T47D (cell line): ENCODE results near the gene AGPAT2.

Experiments used
- DNase-seq, 2 experiments: peaks; one replicate each; pipeline versions ENCODE4 v3.0.0 to v3.0.0-alpha.2; 2011 to 2012; ENCODE audit warnings: low read depth in 1 of 2, low spot score in 1 of 2
- JUND ChIP-seq: IDR thresholded peaks from 2 replicates; pipeline ENCODE4 v1.6.1; 2012; ENCODE audit warnings: low read depth
- in situ Hi-C: cut with HindIII; loops from 2 replicates; pipeline ENCODE4 v1.10.0; 2016; ENCODE audit warnings: low sequenced_read_pairs, low pct_unique_long_range_greater_than_20kb

Gene AGPAT2

DNA sequence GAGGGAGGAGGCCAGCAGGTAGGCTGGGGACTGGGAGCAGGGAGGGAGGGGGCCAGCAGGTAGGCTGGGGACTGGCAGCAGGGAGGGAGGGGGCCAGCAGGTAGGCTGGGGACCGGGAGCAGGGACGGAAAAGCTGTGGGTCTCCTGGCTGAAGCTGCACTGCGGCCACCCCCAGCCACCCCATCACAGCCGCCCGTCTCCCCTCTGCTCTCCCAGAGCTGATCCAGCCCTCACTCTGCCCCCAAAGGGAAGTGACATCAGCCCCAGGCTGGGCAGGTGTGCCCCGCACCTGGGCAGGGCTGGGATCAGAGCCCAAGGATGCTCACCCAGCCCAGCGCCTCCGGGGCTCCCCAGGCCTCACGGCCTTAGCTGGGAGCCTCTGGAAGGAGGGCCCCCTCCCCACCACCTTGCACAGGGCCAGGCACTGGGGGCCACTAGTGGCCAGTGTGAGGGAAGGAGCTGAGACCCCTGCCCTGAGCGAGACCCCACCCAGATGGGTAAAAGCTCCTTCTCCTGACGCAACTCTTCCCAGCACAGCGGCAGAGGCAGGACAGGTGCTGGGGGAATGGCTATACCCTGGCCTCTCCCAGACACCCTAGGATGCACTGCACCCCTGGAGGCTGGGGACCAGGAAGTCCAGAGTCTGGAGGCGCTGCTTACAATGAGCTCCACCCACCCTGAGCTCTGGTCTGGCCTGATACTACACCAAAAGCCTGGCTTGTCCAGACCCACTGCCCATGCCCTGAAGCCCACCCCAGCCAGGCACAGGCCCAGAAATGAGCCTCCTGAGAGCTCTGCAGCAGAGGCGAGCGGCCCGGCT, 11.6 kb downstream of the AGPAT2 start:
- no peak for DNase-seq
- in situ Hi-C loops: no loop called here
- no peak for TF ChIP-seq JUND

DNA sequence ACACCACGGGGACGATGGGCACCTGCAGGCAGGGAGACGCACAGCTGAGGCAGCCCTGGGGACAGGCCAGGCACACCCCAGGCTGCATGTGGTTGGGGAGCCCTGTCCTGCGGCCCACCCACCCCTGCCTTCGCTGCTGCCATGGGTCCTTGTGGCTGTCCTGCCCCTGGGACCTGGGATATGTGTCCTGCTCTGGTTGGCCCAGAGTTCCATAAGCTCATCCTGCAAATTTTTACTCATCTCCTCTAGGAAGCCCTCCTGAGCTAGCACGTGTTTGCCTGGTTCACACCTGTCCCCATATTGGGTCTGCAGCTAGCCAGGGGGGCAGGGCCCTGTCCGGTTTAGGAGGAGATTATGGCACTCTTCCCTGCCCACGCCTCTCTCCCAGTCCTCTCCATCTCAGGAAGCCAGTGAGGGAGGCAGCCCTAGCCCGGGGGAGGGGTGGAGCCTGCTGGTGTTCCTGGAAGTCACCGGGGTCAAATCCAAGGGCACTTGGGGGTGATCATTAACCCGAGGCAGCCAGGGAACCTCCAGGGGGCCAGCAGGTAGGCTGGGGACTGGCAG, 12.4 kb downstream of the AGPAT2 start:
- no peak for DNase-seq
- in situ Hi-C loops: no loop called here
- no peak for TF ChIP-seq JUND

DNA sequence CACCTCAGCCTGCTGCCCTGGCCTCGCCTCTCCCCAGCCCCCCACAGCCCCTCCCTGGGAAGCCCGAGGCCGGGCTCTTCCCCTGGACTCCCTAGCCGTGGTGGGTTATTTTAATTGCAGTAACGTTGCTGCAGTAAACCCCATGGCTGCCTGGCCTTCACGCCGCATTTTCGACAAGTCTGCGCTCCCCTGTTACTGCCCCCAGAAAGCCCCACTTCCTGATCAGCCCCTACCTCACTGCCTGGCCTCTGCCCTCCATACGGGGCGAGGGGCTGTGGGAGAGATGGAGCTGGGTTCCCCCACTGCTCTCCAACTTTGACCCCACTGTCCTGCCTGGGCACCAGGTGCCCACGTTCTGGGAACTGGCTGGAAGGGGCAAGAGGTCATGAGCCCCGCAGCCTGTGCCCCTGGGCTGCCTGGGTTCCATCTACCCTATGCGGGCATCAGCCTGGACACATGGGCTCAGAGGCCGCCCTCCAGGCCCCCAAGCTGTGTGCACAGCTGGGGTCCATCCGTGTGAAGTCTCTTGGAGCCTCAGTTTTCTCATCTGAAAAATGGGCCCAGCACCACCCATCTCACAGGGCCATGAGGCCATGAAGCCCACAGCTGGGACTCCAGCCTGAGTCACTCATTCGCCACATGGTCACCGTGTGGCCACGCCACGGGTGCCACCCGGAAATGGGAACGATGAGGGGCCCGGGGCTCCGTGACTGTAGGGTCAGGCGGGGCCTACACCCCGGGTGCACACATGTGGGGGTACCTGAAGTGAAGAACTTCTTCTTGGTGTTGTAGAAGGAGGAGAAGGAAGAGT, 13.1 kb downstream of the AGPAT2 start:
- no peak for TF ChIP-seq JUND
- no peak for DNase-seq
- in situ Hi-C loops: no loop called here

DNA sequence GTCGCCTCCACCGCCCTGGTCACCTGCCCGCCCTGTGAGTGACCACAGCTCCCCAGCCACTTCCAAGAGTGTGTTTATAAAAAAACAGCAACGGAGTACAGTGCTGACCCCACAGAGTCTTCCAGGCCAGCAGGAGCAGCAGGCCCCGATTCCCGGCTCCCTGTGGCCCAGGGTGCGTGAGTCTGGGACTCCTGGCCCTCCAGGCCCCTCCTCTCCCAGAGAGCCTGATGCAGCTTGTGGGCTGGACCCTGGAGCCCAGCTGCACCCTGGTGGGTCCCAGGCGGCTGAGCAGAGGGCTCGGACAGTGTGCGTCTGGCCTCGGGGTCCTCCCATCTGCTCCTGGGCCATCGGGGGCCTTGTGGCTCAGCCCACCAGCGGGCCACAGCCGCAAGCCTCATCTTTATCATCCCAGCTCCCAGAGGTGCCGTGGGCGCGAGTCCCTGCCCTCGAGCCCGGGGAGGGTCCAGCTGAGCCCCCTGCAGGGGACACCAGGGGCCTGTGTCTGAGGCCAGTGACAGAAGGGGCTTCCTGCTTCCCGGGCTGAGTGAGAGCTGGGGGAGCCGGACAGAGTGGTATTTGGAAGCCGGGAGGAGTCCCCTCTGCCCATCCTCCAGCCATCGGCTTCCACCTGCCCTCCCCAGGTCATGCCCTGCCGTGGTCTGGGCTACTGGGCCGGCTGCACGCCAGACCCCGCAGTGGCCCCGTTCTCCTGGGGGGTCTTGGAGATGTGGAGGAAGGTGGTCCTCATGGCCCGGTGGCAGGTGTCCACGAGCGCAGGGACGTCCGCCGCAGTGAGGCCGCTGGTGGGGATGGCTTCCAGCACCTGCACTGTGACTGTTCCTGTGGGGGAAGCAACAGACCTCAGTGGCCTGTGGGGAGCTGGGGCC, 13.9 kb downstream of the AGPAT2 start:
- DNase-seq: no peak
- in situ Hi-C loops: no loop called here
- no peak for TF ChIP-seq JUND

DNA sequence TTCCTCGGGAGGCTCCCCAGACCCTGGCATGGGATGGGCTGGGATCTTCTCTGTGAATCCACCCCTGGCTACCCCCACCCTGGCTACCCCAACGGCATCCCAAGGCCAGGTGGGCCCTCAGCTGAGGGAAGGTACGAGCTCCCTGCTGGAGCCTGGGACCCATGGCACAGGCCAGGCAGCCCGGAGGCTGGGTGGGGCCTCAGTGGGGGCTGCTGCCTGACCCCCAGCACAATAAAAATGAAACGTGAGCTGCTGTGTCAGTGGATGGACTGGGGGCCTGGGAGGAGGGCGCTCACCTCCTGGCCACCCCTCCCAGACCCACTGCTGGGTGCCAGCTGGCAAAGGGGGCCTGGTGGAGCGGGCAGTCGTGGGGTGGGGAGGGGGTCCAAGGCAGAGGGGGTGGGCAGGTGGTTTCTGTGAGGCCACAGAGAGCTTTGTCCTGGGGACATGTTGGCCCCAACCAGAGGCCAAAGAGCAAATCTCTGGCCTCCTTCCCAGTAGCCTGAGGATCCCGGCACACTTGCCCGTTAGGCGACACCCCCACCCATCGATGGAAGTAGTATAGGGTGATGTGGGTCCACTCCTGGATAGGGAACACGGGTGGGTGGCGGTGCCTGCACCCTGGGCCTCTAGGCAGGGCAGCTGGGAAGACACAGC, 14.7 kb downstream of the AGPAT2 start:
- DNase-seq: no peak
- in situ Hi-C loops: no loop called here
- TF ChIP-seq JUND: no peak

DNA sequence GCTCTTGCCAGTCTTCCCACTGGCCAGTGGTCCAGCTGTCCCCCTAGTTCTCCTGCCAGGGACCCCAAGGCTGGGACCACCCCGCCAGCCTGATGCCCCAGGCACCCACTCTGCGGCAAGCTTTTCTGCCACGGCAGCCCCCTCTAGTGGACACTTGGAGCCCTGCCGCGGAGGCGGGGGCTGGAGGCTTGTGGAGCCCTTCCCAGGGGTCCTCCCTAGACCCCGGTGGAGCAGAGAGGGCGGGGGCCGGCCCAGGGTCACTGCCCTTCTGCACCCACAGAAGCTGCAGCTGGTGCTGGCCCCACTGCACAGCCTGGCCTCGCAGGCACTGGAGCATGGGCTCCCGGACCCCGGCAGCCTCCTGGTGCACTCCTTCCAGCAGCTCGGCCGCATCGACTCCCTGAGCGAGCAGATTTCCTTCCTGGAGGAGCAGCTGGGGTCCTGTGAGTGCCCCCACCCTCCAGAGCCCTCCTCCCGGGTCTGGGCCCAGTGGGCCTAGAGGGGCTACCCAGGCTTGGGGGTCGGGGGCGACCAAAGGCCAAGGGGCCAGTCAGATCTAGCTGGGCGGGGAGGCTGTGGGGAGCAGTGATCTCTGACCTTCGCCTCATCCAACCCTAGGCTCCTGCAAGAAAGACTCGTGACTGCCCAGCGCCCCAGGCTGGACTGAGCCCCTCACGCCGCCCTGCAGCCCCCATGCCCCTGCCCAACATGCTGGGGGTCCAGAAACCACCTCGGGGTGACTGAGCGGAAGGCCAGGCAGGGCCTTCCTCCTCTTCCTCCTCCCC, 15.4 kb downstream of the AGPAT2 start:
- DNase-seq: peak; percentile 37 to 86
- no peak for TF ChIP-seq JUND
- in situ Hi-C loops: no loop called here

DNA sequence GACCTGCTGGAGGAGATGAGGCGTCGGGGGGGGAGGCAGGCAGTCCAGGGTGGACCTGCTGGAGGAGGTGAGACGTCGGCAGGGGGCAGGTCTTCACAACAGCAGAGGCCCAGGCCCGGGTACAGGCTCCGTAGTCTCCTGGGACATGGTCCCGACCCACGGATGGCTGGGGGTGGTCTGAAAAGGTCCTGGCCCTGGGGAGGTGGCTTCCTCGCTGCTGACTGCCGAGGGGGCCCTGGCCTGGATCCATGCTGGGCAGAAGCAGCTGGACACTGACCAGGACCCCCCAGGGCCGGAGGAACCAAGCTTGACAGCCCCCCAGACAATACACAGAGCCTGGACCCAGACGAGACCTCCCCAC, 16.0 kb downstream of the AGPAT2 start:
- no peak for DNase-seq
- TF ChIP-seq JUND: no peak
- in situ Hi-C loops: no loop called here

DNA sequence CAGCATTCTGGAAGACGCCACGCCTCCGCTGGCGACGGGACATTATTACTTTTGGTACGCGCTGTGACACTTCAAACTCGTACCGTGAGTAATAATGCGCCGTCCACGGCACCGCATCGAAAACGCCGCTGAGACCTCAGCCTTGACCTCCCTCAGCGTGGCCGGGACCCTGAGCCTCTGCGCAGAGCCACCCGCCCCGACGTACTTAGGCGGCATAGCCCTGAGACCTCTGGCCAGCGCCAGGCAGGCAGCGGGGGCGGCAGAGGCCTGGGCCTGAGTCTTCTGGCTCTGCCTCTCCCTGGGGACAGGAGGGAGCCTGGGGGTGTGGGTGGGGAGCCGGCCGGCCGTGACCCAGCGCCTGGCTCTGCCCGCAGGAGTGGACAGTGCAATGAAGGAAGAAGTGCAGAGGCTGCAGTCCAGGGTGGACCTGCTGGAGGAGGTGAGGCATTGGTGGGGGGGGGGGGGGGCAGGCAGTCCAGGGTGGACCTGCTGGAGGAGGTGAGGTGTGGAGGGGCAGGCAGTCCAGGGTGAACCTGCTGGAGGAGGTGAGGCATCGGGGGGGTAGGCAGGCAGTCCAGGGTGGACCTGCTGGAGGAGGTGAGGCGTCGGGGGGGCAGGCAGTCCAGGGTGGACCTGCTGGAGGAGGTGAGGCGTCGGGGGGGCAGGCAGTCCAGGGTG, 16.5 kb downstream of the AGPAT2 start:
- in situ Hi-C loops: no loop called here
- no peak for DNase-seq
- TF ChIP-seq JUND: no peak

DNA sequence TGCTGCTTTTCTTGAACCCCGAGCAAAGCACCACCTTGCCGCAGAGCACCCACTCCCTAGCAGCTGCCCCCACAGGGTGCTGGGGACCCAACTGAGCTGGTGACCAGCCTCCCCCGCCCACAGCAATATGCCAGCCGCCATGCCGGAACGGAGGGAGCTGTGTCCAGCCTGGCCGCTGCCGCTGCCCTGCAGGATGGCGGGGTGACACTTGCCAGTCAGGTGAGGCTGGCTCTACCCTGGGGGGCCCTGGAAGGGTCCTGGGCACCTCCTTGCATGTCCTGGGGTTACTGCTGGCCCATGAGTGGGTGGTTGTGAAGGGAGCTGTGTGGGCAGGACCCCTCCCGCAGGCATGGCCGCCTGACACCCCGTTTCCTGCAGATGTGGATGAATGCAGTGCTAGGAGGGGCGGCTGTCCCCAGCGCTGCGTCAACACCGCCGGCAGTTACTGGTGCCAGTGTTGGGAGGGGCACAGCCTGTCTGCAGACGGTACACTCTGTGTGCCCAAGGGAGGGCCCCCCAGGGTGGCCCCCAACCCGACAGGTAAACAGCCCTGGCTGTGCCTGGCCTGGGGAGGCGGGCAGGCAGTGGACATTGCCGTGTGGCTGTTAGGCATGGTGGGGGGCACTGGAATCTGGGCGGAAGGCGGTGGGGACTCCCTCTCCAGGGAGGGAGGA, 17.3 kb downstream of the AGPAT2 start:
- no peak for TF ChIP-seq JUND
- no peak for DNase-seq
- in situ Hi-C loops: no loop called here

DNA sequence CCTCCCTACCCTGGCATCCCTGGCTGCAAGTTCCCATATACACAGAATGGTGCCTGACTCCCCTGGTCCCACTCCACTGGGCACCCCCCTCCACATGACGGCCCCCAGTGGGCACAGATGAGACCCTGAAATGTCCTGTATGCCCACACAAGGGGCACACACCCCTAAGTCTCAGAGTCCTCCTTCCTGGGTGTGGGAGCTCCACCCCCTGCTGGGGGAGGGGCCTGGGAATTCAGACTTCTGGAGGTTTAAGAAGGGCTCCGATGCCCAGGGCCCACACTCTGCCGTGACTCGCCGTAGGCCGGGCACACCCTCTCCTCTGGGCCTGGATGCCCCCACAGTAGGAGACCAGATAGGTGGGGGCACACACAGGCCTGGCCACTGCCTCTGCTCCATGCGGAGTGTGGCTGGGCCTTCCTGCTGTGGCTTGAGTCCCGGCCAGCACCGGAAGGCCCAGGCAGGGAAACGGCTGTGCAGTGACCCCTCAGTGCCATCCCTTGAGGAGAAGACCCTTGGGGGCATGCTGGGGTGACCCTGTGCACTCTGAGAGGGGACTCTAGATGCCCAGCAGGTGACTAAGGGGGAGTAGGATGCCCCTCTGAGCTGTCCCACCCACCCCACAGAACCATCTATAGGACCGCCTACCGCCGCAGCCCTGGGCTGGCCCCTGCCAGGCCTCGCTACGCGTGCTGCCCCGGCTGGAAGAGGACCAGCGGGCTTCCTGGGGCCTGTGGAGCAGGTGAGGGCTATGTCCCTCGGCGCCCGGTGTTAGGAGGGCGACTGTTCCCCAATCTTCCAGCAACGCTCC, 18.1 kb downstream of the AGPAT2 start:
- in situ Hi-C loops: no loop called here
- TF ChIP-seq JUND: no peak

More for the DNA sequence above, 18.1 kb downstream of the AGPAT2 start:
- peak in 1 of 2 experiments; percentile 33 for DNase-seq
